Measurements from ENCODE around the gene KIFBP. TPM values are rescaled to one million over a fixed set of nuclear protein-coding genes. Genes with fewer than 3 reads are reported as not detected.

Gene KIFBP
- total and polyA plus RNA-seq, 2 experiments from 2014 or later, result 26.6 to 29.8 TPM

DNA sequence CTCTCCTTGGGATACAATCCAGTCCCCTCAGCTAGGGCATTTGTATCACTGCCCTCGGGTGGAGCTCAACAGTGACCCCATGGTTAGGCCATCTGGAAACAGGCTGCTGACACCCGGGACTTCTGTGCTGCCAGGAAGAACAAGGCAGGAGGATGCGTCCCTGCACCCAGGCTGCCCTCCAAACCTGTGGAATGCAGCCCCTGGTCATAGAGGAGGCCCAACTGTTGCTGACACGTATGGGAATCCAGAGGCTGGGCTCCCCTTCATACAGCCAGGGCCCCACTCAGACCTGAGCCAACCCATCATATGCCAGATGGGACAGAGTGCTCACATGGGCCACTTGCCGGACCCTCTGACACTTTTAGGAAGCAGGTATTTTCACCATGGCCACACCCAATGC is 53.8 kb downstream of the KIFBP start:
- no peak for DNase-seq (ENCODE audit: low read depth in 1 of 2, low spot score in 1 of 2)
- TF ChIP-seq, protein P1, sequence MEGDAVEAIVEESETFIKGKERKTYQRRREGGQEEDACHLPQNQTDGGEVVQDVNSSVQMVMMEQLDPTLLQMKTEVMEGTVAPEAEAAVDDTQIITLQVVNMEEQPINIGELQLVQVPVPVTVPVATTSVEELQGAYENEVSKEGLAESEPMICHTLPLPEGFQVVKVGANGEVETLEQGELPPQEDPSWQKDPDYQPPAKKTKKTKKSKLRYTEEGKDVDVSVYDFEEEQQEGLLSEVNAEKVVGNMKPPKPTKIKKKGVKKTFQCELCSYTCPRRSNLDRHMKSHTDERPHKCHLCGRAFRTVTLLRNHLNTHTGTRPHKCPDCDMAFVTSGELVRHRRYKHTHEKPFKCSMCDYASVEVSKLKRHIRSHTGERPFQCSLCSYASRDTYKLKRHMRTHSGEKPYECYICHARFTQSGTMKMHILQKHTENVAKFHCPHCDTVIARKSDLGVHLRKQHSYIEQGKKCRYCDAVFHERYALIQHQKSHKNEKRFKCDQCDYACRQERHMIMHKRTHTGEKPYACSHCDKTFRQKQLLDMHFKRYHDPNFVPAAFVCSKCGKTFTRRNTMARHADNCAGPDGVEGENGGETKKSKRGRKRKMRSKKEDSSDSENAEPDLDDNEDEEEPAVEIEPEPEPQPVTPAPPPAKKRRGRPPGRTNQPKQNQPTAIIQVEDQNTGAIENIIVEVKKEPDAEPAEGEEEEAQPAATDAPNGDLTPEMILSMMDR (IDR thresholded peaks at IDR 0.05; ENCODE audit: low read depth, low read length), result no peak
- Histone ChIP-seq H3K4me1 (ENCODE audit: low read depth) (no peaks in the 10 kb centered on the region), H3K4me3 (no peak overlapping the region), H3K9me3 (ENCODE audit: low read depth) (no peaks in the 10 kb centered on the region), H3K27me3 (no peaks in the 10 kb centered on the region), H3K27ac (no peak overlapping the region), H3K36me3 (no peaks in the 10 kb centered on the region)

DNA sequence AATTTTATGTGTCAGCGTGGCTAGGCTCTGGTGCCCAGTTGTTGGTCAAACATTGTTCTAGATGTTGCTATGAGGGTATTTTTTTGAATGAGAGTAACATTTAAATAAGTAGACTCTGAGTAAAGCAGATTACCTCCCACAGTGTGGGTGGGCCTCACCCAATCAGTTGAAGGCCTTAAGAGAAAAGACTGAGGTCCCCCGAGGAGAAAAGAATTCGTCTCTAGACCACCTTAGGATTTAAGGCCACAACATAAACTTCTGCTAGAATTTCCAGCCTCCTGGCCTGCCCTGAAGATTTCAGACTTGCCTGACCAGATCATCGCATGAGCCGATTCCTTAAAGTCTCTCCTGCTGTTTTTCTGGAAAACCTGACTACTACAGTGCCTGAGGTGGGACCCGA is 54.2 kb downstream of the KIFBP start:
- H3K36me3 ChIP-seq, result no peaks in the 10 kb centered on the region
- H3K27ac ChIP-seq, result no peak overlapping the region
- no peak for DNase-seq (ENCODE audit: low read depth in 1 of 2, low spot score in 1 of 2)
- no peaks in the 10 kb centered on the region for H3K4me1 ChIP-seq (ENCODE audit: low read depth)
- TF ChIP-seq, protein P1 (IDR thresholded peaks at IDR 0.05; ENCODE audit: low read depth, low read length), result no peak
- no peak overlapping the region for H3K4me3 ChIP-seq
- no peaks in the 10 kb centered on the region for H3K9me3 ChIP-seq (ENCODE audit: low read depth)
- no peaks in the 10 kb centered on the region for H3K27me3 ChIP-seq

DNA sequence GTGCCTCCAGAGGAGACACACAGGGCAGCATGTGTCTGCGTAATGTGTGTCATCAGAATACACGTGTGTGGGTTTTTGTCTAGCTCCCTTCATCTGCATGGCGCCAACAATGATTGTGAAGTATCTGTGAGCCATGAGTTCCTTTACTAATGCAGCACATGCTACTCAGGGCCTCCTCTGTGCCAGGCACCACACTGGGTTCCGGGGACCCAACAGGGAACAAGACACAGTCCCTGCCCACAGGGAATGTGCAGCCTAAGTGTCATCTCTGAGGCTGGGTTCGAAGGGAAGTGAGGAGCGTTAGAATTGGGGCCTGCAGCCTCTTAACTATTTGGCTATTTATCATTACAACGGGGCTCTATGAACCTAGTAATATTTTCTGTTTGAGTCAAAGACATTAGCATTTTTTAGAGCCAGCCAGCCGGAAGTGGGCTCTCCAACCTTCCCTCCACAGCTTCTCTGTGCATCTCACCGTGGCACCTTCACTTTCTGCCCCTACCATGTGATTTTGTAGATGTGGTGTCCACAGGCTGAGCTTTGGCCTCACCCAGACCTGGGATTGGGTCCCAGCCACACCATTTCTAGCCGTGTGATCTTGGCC is 55.4 kb downstream of the KIFBP start:
- Histone ChIP-seq H3K27ac (no peak overlapping the region), H3K9me3 (ENCODE audit: low read depth) (no peaks in the 10 kb centered on the region), H3K4me3 (no peak overlapping the region), H3K27me3 (no peaks in the 10 kb centered on the region), H3K36me3 (no peaks in the 10 kb centered on the region), H3K4me1 (ENCODE audit: low read depth) (no peaks in the 10 kb centered on the region)
- TF ChIP-seq, protein P1 (IDR thresholded peaks at IDR 0.05; ENCODE audit: low read depth, low read length), result no peak
- DNase-seq (ENCODE audit: low read depth in 1 of 2, low spot score in 1 of 2), result no peak

DNA sequence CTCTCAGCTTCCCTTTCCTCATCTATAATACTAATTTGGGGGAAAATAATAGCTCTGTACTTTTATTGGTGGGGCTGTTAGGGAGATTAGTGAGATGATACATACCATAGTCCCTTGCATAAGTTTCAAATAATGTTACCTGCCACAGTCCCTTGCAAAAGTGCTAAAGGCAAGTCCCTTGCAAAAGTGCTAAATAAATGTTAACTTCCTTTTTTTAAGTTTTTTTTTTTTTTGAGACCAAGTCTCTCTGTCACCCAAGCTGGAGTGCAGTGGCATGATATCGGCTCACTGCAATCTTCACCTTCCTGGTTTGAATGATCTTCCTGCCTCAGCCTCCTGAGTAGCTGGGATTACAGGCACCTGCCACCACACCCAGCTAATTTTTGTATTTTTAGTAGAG is 55.9 kb downstream of the KIFBP start:
- H3K4me1 ChIP-seq (ENCODE audit: low read depth), result no peaks in the 10 kb centered on the region
- TF ChIP-seq, protein P1 (IDR thresholded peaks at IDR 0.05; ENCODE audit: low read depth, low read length), result no peak
- H3K9me3 ChIP-seq (ENCODE audit: low read depth), result no peaks in the 10 kb centered on the region

DNA sequence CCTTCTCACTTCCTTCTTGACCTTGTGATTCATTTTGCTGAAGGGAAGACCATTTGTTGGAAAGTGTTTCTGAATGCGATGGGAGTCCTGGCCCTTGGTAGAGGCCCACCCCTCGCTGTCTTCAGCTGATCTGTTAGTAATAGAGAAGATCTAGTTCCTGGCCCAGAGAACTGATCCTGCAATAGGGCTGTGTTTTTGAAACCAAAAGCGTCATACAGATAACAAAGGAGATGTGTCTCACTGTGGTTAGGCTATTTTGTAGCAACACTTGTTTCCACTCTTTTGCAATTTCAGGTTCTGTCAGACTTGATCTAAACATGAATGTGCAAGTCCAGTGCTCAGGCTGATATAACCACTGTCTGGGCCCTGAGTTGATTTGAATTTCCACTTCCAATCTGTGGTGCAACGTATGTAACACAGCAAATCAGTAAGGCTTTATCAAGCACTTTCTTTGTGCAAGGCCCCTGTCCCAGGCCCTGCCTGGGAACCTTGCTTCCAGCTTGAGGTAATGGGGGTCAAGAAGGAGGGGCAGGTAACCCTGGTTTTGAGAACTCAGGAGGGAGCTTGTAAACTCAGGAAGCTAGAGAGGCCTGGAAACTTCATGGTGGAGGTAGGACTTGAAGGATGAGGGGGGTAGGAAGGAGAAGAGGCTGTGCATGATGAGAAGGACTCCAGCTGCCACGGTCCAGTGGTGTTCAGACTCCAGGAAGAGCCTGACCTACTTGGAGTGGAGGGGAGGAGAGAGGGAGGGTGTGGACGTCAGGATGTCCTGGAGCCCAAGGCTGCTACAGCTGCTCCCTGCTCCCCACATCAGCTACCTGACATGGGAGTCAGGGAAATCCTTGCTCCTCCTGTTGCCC is 57.1 kb downstream of the KIFBP start:
- H3K36me3 ChIP-seq, result no peaks in the 10 kb centered on the region
- no peaks in the 10 kb centered on the region for H3K27me3 ChIP-seq
- no peak overlapping the region for H3K27ac ChIP-seq
- peak in 1 of 2 donors; percentile 96 for DNase-seq (ENCODE audit: low read depth in 1 of 2, low spot score in 1 of 2)
- H3K4me3 ChIP-seq, result no peak overlapping the region
- no peaks in the 10 kb centered on the region for H3K9me3 ChIP-seq (ENCODE audit: low read depth)
- no peaks in the 10 kb centered on the region for H3K4me1 ChIP-seq (ENCODE audit: low read depth)
- TF ChIP-seq, protein P1 (IDR thresholded peaks at IDR 0.05; ENCODE audit: low read depth, low read length), result no peak

More for the DNA sequence above, 55.9 kb downstream of the KIFBP start:
- no peak for DNase-seq (ENCODE audit: low read depth in 1 of 2, low spot score in 1 of 2)
- Histone ChIP-seq H3K27me3 (no peaks in the 10 kb centered on the region), H3K4me3 (no peak overlapping the region), H3K36me3 (no peaks in the 10 kb centered on the region), H3K27ac (no peak overlapping the region)
